Measurements from ENCODE around the gene MRPS25.

DNA sequence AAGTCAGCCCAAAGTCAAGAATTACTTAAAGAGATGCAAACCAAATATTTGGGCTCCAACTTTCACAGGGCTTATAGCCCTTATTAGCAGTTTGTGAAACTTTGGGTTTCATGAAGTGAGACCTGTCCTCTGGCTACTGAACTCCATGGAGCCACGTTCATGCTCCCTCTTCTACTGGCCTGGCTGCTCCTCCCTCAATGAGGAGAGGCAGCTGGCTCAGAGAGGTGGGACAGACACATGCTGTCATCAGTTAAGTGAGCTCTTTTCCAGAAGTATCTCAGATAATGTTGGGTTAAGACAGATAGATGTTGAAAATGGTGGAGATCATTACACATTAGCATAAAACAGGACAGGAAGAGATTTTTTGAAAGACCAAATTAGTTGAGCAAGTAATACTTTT is 19.4 kb downstream of the MRPS25 start:
- TF ChIP-seq, protein P1, sequence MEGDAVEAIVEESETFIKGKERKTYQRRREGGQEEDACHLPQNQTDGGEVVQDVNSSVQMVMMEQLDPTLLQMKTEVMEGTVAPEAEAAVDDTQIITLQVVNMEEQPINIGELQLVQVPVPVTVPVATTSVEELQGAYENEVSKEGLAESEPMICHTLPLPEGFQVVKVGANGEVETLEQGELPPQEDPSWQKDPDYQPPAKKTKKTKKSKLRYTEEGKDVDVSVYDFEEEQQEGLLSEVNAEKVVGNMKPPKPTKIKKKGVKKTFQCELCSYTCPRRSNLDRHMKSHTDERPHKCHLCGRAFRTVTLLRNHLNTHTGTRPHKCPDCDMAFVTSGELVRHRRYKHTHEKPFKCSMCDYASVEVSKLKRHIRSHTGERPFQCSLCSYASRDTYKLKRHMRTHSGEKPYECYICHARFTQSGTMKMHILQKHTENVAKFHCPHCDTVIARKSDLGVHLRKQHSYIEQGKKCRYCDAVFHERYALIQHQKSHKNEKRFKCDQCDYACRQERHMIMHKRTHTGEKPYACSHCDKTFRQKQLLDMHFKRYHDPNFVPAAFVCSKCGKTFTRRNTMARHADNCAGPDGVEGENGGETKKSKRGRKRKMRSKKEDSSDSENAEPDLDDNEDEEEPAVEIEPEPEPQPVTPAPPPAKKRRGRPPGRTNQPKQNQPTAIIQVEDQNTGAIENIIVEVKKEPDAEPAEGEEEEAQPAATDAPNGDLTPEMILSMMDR (optimal IDR thresholded peaks at IDR 0.05 in 1 of 3, IDR thresholded peaks at IDR 0.05 in 1 of 3, conservative IDR thresholded peaks at IDR 0.05 in 1 of 3; ENCODE audit: extremely low read depth in 1 of 3, insufficient read depth in 2 of 3, low read length in 3 of 3), result no peak
- no peak for TF ChIP-seq EZH2 (IDR thresholded peaks at IDR 0.05; ENCODE audit: low read length)

All from keratinocyte (primary cell).